MCF 10A (cell line): ENCODE measurements around the gene GALNT1. TPM values are rescaled to one million over a fixed set of nuclear protein-coding genes. Genes with fewer than 3 reads are reported as not detected.

Experiments used
- BruUV-seq: library from RNA; stranded (reverse); fragments of 400-500 nt; replicated peaks from 2 replicates; lab custom pipeline; 2021; lab: Mats Ljungman, UMichigan
- CTCF ChIA-PET: fragments of 300-600 bp; sonication (Branson Sonifier 250); formaldehyde crosslinking; extraction: SDS; loops from one replicate; lab custom pipeline; 2021; ENCODE audit warnings: antibody characterized with exemption, inconsistent platforms; lab: Yijun Ruan, JAX
- POLR2A ChIA-PET: fragments of 300-600, 350-650 bp; sonication (Branson Sonifier 250); formaldehyde crosslinking; extraction: SDS; loops from one replicate; lab custom pipeline; 2020; ENCODE audit warnings: antibody characterized with exemption, inconsistent platforms; lab: Yijun Ruan, JAX
- DNase-seq: peaks from one replicate; pipeline ENCODE4 v3.0.0-alpha.2; 2018; ENCODE audit not compliant: unreplicated experiment
- H3K27ac Mint-ChIP-seq: one replicate; pipeline ENCODE4 v1.8.0; 2022; ENCODE audit warnings: mild to moderate bottlenecking, low read depth, mixed read lengths; ENCODE audit not compliant: unreplicated experiment
- H3K27me3 Mint-ChIP-seq: one replicate; pipeline ENCODE4 v1.8.0; 2022; ENCODE audit warnings: mixed read lengths; ENCODE audit not compliant: insufficient read depth, unreplicated experiment
- H3K36me3 Mint-ChIP-seq: one replicate; pipeline ENCODE4 v1.8.0; 2022; ENCODE audit warnings: mild to moderate bottlenecking, moderate library complexity, mixed read lengths; ENCODE audit not compliant: insufficient read depth, unreplicated experiment
- H3K4me1 Mint-ChIP-seq: one replicate; pipeline ENCODE4 v1.8.0; 2022; ENCODE audit warnings: mixed read lengths; ENCODE audit not compliant: insufficient read depth, unreplicated experiment
- H3K4me3 Mint-ChIP-seq: one replicate; pipeline ENCODE4 v1.8.0; 2022; ENCODE audit warnings: mild to moderate bottlenecking, moderate library complexity, mixed read lengths; ENCODE audit not compliant: unreplicated experiment
- H3K9me3 Mint-ChIP-seq: one replicate; pipeline ENCODE4 v1.8.0; 2022; ENCODE audit warnings: mixed read lengths; ENCODE audit not compliant: unreplicated experiment
- intact Hi-C: fragments of 100-400 bp; cut with micrococcal nuclease; formaldehyde crosslinking; loops from 2 replicates; pipeline ENCODE4 v1.14.1; 2022
- total RNA-seq: library from RNA; stranded (reverse); gene quantifications from 2 replicates; pipeline ENCODE4 v1.2.3, GENCODE V29; 2022
- TF ChIP-seq, protein P1 (sequence below): fragments of 200-600 bp; IDR thresholded peaks from one replicate; pipeline ENCODE4 v1.8.0; 2022; ENCODE audit warnings: antibody characterized with exemption, mild to moderate bottlenecking; ENCODE audit not compliant: unreplicated experiment

GALNT1 gene
- total RNA-seq, 1 experiment from 2014 or later = 71.0 TPM

DNA sequence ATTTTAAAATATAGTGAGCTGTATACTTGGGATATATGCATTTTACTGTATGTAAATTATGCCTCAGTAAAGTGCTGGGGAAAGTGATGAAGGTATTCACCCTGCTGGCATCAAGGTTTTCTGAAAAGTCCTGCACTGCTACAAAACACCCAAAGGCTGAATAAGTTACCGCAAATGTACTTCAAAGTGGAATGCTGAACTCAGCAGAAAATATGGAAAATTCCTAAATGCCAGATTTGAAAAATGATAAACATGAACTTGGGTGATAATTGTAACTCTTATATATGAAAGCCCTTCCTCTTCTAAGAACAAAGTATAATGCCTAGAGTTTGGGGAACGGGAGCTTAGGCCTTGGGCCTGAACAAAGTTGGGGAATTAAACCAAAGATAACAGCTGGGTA lies 133.0 kb downstream of the GALNT1 start:
- Mint-ChIP-seq H3K36me3 (peaks cover 23% of the 10 kb centered on the region), H3K9me3 (peaks cover 8% of the 10 kb centered on the region), H3K4me3 (no peak overlapping the region), H3K4me1 (no peaks in the 10 kb centered on the region), H3K27ac (no peak overlapping the region), H3K27me3 (no peaks in the 10 kb centered on the region)
- intact Hi-C loops = loop anchor here (10.0 kb wide), 1 partner anchor 310 kb away; no protein-coding TSS in a partner anchor
- no TSS peak for BruUV-seq
- DNase-seq = no peak
- ChIA-PET CTCF (interaction anchor here (0.6 to 0.9 kb wide), 3 partner anchors 32 to 311 kb away, joined by 3 to 4 read pairs (median 3); no protein-coding TSS in a partner anchor), POLR2A (no interaction called here)
- TF ChIP-seq, protein P1, sequence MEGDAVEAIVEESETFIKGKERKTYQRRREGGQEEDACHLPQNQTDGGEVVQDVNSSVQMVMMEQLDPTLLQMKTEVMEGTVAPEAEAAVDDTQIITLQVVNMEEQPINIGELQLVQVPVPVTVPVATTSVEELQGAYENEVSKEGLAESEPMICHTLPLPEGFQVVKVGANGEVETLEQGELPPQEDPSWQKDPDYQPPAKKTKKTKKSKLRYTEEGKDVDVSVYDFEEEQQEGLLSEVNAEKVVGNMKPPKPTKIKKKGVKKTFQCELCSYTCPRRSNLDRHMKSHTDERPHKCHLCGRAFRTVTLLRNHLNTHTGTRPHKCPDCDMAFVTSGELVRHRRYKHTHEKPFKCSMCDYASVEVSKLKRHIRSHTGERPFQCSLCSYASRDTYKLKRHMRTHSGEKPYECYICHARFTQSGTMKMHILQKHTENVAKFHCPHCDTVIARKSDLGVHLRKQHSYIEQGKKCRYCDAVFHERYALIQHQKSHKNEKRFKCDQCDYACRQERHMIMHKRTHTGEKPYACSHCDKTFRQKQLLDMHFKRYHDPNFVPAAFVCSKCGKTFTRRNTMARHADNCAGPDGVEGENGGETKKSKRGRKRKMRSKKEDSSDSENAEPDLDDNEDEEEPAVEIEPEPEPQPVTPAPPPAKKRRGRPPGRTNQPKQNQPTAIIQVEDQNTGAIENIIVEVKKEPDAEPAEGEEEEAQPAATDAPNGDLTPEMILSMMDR = no peak

DNA sequence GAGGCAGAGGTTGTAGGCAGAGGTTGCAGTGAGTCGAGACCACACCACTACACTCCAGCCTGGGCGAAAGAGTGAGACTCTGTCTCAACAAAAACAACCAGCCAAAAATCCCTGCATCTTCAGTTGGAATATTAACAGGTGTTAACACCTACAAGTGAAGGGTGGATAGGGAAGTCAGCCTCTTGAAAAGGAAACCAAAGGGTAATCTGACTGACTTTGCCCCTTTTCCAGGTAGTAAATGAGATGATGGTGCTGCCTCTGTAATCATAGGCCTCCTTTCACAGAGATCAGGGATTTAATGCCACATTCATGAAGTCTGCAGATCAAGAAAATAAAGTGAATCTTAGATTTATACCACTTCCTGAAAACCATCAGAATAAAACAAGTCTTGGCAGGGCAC lies 133.6 kb downstream of the GALNT1 start:
- TF ChIP-seq, protein P1 = no peak
- no peaks in the 10 kb centered on the region for H3K4me1 Mint-ChIP-seq
- peaks cover 9% of the 10 kb centered on the region for H3K9me3 Mint-ChIP-seq
- no peaks in the 10 kb centered on the region for H3K27me3 Mint-ChIP-seq
- DNase-seq = no peak
- ChIA-PET CTCF (no interaction called here), POLR2A (no interaction called here)
- peaks cover 23% of the 10 kb centered on the region for H3K36me3 Mint-ChIP-seq
- intact Hi-C loops = loop anchor here (10.0 kb wide), 1 partner anchor 310 kb away; no protein-coding TSS in a partner anchor
- H3K4me3 Mint-ChIP-seq = no peak overlapping the region
- BruUV-seq = no TSS peak
- H3K27ac Mint-ChIP-seq = no peak overlapping the region

DNA sequence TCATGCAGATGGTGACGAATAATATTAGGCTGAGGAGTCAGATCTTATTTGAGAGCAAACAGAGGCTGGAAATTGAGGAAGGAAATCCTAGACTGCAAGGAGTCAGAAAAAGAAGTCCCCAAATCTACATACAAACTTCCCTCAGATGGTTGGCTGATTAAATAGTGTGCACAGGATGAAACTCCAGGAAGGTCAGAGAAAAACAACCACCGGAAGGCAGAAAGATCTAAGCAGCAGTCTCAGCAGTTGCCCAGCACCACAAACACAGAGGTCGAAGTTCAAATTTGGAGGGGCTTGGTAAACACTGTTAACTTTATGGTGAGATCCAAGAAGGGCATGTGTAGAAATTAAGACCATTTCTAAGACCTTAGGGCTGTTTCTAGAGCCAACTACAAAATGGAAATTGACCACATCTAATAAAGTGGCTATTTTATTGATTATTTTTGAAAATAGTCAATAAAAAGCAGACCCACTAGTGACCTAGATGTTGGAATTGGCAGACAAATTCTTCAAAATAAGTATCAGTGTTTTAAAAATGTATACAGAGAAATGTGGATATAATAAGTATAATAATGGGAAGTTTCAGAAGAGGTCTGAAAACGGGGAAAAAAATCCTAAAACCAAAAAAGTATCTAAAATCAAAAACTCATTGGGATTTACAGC lies 134.8 kb downstream of the GALNT1 start:
- Mint-ChIP-seq H3K4me3 (no peak overlapping the region), H3K27me3 (no peaks in the 10 kb centered on the region), H3K4me1 (no peaks in the 10 kb centered on the region), H3K27ac (no peak overlapping the region), H3K9me3 (peaks cover 16% of the 10 kb centered on the region), H3K36me3 (peaks cover 15% of the 10 kb centered on the region)
- CTCF ChIA-PET = no interaction called here
- DNase-seq = no peak
- intact Hi-C loops = loop anchor here (10.0 kb wide), 1 partner anchor 311 kb away; no protein-coding TSS in a partner anchor
- POLR2A ChIA-PET = no interaction called here
- TF ChIP-seq, protein P1 = no peak
- no TSS peak for BruUV-seq

DNA sequence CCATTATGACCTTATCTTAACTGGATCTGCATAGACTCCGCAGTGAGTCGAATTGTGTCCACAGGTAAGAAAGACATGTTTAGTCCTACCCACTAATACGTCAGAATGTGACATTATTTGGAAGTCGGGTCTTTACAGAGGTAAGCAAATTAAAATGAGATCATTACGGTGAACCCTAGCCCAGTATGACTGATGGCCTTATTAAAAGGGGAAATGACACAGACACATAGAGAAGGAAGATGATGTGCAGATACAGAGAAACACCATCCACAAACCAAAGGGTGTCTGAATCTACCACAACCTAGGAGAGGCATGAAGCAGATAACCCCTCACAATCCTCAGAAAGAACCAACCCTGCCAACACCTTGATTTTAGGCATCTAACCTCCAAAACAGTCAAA lies 135.6 kb downstream of the GALNT1 start:
- H3K27me3 Mint-ChIP-seq = no peaks in the 10 kb centered on the region
- CTCF ChIA-PET = no interaction called here
- H3K9me3 Mint-ChIP-seq = peaks cover 16% of the 10 kb centered on the region
- intact Hi-C loops = loop anchor here (10.0 kb wide), 1 partner anchor 312 kb away; no protein-coding TSS in a partner anchor
- H3K4me1 Mint-ChIP-seq = no peaks in the 10 kb centered on the region
- POLR2A ChIA-PET = no interaction called here
- TF ChIP-seq, protein P1 = no peak
- H3K27ac Mint-ChIP-seq = no peak overlapping the region
- peaks cover 14% of the 10 kb centered on the region for H3K36me3 Mint-ChIP-seq
- no peak overlapping the region for H3K4me3 Mint-ChIP-seq
- no peak for DNase-seq
- BruUV-seq = no TSS peak
